ENCODE data around the gene NLRP11.

DNA sequence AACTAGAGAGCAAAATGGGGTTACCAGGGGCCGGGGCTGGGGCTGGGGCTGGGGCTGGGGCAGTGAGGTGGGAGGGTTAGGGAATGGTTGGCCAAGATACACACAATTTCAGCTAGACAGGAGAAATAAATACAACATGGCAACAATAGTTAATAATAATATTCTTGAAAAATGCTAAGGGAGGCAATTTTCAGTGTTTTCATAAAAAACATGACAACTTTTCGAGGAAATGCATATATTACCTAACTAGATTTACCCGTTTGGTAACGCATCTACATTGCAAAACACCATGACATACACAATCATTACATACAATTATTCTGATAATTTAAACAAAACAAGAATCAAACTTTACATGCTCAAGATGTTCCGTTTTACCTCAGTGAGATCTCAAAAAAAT, 50.7 kb downstream of the NLRP11 start:
- TF ChIP-seq, protein P1, sequence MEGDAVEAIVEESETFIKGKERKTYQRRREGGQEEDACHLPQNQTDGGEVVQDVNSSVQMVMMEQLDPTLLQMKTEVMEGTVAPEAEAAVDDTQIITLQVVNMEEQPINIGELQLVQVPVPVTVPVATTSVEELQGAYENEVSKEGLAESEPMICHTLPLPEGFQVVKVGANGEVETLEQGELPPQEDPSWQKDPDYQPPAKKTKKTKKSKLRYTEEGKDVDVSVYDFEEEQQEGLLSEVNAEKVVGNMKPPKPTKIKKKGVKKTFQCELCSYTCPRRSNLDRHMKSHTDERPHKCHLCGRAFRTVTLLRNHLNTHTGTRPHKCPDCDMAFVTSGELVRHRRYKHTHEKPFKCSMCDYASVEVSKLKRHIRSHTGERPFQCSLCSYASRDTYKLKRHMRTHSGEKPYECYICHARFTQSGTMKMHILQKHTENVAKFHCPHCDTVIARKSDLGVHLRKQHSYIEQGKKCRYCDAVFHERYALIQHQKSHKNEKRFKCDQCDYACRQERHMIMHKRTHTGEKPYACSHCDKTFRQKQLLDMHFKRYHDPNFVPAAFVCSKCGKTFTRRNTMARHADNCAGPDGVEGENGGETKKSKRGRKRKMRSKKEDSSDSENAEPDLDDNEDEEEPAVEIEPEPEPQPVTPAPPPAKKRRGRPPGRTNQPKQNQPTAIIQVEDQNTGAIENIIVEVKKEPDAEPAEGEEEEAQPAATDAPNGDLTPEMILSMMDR (IDR thresholded peaks at IDR 0.05), result no peak
- no peak for TF ChIP-seq POLR2A (IDR thresholded peaks at IDR 0.05)
